AG09309 (cell line): ENCODE data around the gene RGS5.

Experiments
- DNase-seq: peaks from one replicate; pipeline ENCODE4 v3.0.0-alpha.2; 2010; ENCODE audit warnings: low read depth
- H3K4me3 ChIP-seq: 2 replicates; pipeline ENCODE4 v1.5.1; 2011; ENCODE audit warnings: mild to moderate bottlenecking, low read depth, low read length, moderate library complexity; ENCODE audit not compliant: control insufficient read depth
- TF ChIP-seq, protein P1 (sequence below): IDR thresholded peaks from 2 replicates; pipeline ENCODE4 v1.5.1; 2011; ENCODE audit warnings: mild to moderate bottlenecking, low read depth, low read length, inconsistent platforms; ENCODE audit not compliant: insufficient read depth, control insufficient read depth; ENCODE audit errors: missing control alignments

RGS5 gene

DNA sequence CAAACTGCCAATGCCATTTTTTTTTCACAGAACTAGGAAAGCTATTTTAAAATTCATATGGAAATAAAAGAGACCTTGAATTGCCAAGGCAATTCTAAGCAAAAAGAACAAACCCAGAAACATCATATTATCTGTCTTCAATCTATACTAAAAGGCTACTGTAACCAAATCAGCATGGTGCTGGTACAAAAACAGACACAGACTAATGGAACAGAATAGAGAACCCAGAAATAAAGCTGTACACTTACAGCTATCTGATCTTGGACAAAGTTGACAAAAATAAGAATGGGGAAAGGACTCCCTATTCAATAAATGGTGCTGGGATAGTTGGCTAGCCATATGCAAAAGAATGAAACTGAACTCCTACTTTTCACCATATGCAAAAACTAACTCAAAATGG lies 83.0 kb downstream of the RGS5 start:
- no peak overlapping the region for H3K4me3 ChIP-seq
- TF ChIP-seq, protein P1, sequence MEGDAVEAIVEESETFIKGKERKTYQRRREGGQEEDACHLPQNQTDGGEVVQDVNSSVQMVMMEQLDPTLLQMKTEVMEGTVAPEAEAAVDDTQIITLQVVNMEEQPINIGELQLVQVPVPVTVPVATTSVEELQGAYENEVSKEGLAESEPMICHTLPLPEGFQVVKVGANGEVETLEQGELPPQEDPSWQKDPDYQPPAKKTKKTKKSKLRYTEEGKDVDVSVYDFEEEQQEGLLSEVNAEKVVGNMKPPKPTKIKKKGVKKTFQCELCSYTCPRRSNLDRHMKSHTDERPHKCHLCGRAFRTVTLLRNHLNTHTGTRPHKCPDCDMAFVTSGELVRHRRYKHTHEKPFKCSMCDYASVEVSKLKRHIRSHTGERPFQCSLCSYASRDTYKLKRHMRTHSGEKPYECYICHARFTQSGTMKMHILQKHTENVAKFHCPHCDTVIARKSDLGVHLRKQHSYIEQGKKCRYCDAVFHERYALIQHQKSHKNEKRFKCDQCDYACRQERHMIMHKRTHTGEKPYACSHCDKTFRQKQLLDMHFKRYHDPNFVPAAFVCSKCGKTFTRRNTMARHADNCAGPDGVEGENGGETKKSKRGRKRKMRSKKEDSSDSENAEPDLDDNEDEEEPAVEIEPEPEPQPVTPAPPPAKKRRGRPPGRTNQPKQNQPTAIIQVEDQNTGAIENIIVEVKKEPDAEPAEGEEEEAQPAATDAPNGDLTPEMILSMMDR, result no peak
- DNase-seq, result no peak

DNA sequence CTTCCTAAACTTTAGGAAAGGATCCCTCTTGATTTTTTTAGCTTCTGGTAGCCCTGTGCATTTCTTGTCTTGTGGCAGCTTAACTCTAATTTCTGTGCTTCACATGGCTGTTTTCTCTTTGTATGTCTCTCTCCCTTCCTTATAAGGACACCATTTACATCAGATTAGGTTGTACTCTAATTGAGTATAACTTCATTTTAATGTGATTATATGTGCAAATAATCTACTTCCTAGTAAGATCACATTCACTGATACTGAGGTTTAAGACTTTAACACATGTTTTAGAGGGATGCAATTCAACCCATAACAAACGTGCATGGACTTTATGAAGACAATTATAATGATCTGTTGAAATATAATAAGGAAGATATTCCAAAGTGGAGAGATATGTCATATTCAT lies 86.8 kb downstream of the RGS5 start:
- DNase-seq, result no peak
- no peak overlapping the region for H3K4me3 ChIP-seq
- TF ChIP-seq, protein P1, result no peak

DNA sequence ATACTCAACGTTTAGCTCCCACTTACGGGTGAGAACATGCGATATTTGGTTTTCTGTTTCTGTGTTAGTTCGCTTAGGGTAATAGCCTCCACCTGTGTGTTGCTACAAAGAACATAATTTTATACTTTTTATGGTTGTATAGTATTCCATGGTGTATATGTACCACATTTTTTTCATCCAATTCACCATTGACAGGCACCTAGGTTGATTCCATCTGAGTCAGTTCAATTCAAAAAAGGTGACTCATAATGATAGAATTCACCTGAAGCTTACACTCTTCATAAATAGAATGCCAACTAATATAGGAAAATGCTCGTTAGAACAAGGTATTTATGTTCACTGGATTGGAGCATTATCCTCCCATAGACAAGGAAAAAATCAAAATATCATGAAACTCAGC lies 95.1 kb downstream of the RGS5 start:
- TF ChIP-seq, protein P1, result no peak

DNA sequence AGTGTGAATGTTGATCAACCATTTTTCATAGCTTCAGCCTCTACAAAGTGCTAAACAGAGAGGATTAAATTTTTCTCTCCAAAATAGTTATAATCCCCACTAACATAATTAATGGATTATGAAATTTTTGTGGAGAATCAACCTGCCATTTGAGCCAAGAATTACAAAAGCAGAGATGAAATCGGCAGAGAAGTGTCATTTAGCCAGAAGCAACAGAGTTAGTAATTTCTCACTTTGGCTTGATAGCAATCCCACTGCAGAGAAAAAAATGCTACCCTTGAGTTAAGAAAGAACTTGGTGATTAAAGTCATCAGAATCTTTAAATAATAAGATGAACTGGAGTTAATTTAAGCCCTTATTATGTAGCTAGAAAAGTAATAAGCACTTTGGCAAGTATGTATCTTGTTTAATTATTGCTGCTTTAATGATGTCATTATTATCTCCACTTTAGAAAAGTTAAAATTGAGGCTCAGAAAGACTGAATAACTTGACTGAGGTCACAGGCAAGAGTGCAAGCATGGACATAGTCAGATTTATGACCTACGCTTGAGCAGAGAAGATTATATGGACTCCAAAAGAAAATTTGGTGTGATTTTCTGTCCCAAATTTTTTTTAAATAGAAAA lies 96.2 kb downstream of the RGS5 start:
- no peak overlapping the region for H3K4me3 ChIP-seq
- DNase-seq, result no peak
- TF ChIP-seq, protein P1, result no peak

More for the DNA sequence above, 95.1 kb downstream of the RGS5 start:
- H3K4me3 ChIP-seq, result no peak overlapping the region
- DNase-seq, result no peak

DNA sequence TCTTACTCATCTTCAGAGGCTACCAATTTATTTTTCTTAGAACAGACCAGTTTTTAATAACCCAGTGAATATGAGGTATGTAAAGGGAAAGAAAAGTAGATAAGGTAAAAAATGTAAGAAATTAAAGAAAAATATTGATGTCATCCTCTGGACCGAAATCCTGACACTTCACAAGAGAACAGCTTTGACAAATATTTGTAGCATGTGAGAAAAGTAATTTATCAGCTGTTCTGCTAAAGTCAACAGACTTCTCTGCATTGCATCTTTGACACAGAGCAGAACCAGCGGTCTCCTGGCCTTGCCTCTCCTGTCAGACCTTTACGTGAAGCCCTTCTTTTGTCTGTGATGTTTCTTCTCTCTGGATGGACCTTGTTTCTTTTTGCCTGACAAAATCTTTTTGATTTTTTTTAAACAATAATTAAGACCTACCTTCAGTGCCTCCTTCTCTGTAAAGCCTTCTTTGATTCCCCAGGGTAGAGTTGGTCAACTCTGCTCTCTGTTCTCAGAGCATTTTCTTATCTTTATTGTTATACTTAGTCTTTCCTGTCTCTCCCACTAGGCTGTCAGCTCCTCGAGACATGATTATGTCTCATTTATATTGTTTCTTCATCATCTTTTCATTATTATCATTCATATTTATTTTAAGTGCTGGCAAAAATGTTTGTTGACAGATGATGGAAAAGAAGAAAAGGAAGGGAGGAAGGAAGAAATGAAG lies 98.2 kb downstream of the RGS5 start:
- TF ChIP-seq, protein P1, result no peak
- no peak overlapping the region for H3K4me3 ChIP-seq
- no peak for DNase-seq

DNA sequence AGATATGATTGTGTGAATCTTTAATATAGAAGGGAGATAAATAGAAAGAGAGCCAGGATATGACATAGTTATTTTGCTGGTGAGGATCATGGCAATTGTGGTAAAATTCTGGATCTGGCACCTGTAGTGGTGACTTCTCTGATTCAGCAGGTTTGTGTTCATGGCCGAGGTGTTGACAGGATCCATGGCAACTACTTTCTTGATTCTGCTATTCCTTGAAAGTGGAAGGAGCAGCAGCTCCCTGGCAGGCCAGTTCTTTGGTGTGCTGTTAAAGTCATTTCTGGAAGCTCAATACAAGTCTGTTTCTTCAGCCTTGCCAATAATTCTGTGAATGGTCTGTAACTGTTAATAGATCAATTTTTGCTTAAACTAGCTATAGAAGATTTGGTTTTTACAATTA lies 100.1 kb downstream of the RGS5 start:
- H3K4me3 ChIP-seq, result no peak overlapping the region
- no peak for DNase-seq
- TF ChIP-seq, protein P1, result no peak

DNA sequence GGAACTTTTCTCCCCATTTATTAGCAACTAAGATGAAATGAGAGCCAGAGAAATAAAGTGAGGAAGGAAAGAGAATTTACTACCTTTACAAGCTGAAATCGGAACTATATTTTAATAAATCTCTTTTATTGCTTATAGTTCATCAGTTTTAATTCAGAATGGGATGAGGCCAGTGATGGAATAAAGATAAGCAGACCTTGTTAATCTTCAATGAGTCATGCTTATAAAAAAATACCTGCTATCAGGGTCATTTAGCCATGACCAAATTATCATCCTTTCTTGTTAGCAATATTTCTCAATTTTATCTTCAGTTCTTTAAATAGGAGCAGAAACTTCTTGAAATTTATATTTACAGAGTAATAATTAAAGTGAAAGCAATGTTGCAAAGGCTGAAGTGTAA lies 107.5 kb downstream of the RGS5 start:
- no peak for DNase-seq
- TF ChIP-seq, protein P1, result no peak
- H3K4me3 ChIP-seq, result no peak overlapping the region
